Thyroid gland (tissue), 4 donors: ENCODE results near the gene RAP1GAP. TPM values are rescaled to one million over a fixed set of nuclear protein-coding genes. Genes with fewer than 3 reads are reported as not detected.

Experiments
- DNase-seq, 2 donors: peaks; one replicate each; pipeline ENCODE4 v3.0.0-alpha.2; 2019
- H3K27ac ChIP-seq, 3 donors: fragments of 200-600 bp; sonication (generic); 1 replicate in 2 of 3; 2 replicates in 1 of 3; pipeline ENCODE4 v1.5.1; 2016 to 2019; ENCODE audit warnings: mild to moderate bottlenecking in 1 of 3, moderate library complexity in 1 of 3
- H3K27me3 ChIP-seq: fragments of 200-600 bp; sonication (generic); one replicate; pipeline ENCODE4 v1.5.1; 2019
- H3K36me3 ChIP-seq, 2 donors: fragments of 200-600 bp; sonication (generic); one replicate each; pipeline ENCODE4 v1.5.1; 2016 to 2019
- H3K4me1 ChIP-seq, 2 donors: fragments of 200-600 bp; sonication (generic); one replicate each; pipeline ENCODE4 v1.5.1; 2017 to 2019
- H3K4me3 ChIP-seq, 3 donors: fragments of 200-600 bp; sonication (generic); replicated peaks in 1 of 3; 1 replicate in 2 of 3; 2 replicates in 1 of 3; pipeline ENCODE4 v1.5.1; 2016; ENCODE audit warnings: mild to moderate bottlenecking in 1 of 3
- H3K9me3 ChIP-seq: fragments of 200-600 bp; sonication (generic); one replicate; pipeline ENCODE4 v1.5.1; 2017
- CTCF ChIP-seq, 6 experiments: fragments of 200-600 bp in 3 of 6; fragments of 450-650 bp in 3 of 6; sonication (generic) in 3 of 6; IDR thresholded peaks; one replicate each; pipeline ENCODE4 v1.5.1; 2016 to 2019; ENCODE audit warnings: antibody characterized with exemption in 6 of 6, mild to moderate bottlenecking in 2 of 6, inconsistent platforms in 1 of 6, moderate library complexity in 1 of 6
- POLR2A ChIP-seq, 2 donors: fragments of 450-650 bp; IDR thresholded peaks; one replicate each; pipeline ENCODE4 v1.6.1; 2017; ENCODE audit warnings: antibody characterized with exemption in 2 of 2, mild to moderate bottlenecking in 2 of 2, moderate library complexity in 1 of 2
- WGBS, 2 donors: methylation state at CpG; one replicate each; pipeline ENCODE4 v1.1.5; 2017; 5-methylcytosine and 5-hydroxymethylcytosine counted together
- intact Hi-C: fragments of 100-400 bp; cut with DNase I; formaldehyde crosslinking; loops from one replicate; pipeline ENCODE4 v1.15.1; 2023
- total RNA-seq, 4 donors: library from RNA; depleted of rRNA; stranded (reverse); fragments of >200 nt; gene quantifications; one replicate each; pipeline ENCODE4 v1.2.3, GENCODE V29; 2016

The RAP1GAP gene
- total RNA-seq, 4 donors from 2014 or later = 256 to 588 (median 506) TPM

- Histone ChIP-seq H3K4me1 (no peaks in the 10 kb centered on the region), H3K36me3 (peaks cover 63 to 73% of the 10 kb centered on the region in 2 donors), H3K4me3 (no peak overlapping the region), H3K27me3 (no peaks in the 10 kb centered on the region), H3K27ac (peak overlapping the region in 1 of 3 donors; percentile 7), H3K9me3 (no peaks in the 10 kb centered on the region)
- DNase-seq = no peak
- WGBS, 2 donors = 89 to 94% methylated on average over 11 to 15 of the region's 15 CpGs
- no peak for TF ChIP-seq CTCF (IDR thresholded peaks at IDR 0.05)
- no peak for TF ChIP-seq POLR2A (IDR thresholded peaks at IDR 0.05)
- intact Hi-C loops = no loop called here
These were observed 69.8 kb downstream of the RAP1GAP start for GRCh38 chr1:21599402-21599801.

- no peak for DNase-seq
- Histone ChIP-seq H3K36me3 (peaks cover 63 to 78% of the 10 kb centered on the region in 2 donors), H3K4me1 (no peaks in the 10 kb centered on the region), H3K4me3 (no peak overlapping the region), H3K27me3 (no peaks in the 10 kb centered on the region), H3K27ac (peak overlapping the region in 1 of 3 donors; percentile 7), H3K9me3 (no peaks in the 10 kb centered on the region)
- intact Hi-C loops = no loop called here
- no peak for TF ChIP-seq CTCF (IDR thresholded peaks at IDR 0.05)
- TF ChIP-seq POLR2A (IDR thresholded peaks at IDR 0.05) = no peak
- WGBS, 2 donors = 80 to 81% methylated on average over 8 of the region's 8 CpGs
These were observed 70.3 kb downstream of the RAP1GAP start for GRCh38 chr1:21598904-21599303.

- intact Hi-C loops = no loop called here
- H3K9me3 ChIP-seq = no peaks in the 10 kb centered on the region
- peaks cover 63 to 75% of the 10 kb centered on the region in 2 donors for H3K36me3 ChIP-seq
- H3K27ac ChIP-seq = no peak overlapping the region
- no peak for TF ChIP-seq POLR2A (IDR thresholded peaks at IDR 0.05)
- TF ChIP-seq CTCF (IDR thresholded peaks at IDR 0.05) = no peak
- H3K27me3 ChIP-seq = no peaks in the 10 kb centered on the region
- 80 to 90% methylated on average over 1 to 2 of the region's 7 CpGs for WGBS, 2 donors
- no peak overlapping the region for H3K4me3 ChIP-seq
- H3K4me1 ChIP-seq = no peaks in the 10 kb centered on the region
- DNase-seq = no peak
These were observed 70.7 kb downstream of the RAP1GAP start for GRCh38 chr1:21598417-21598816.

- intact Hi-C loops = no loop called here
- Histone ChIP-seq H3K27ac (no peak overlapping the region), H3K4me1 (no peaks in the 10 kb centered on the region), H3K27me3 (no peaks in the 10 kb centered on the region), H3K4me3 (no peak overlapping the region), H3K9me3 (no peaks in the 10 kb centered on the region), H3K36me3 (peaks cover 57 to 69% of the 10 kb centered on the region in 2 donors)
- WGBS, 2 donors = 78 to 85% methylated on average over 10 to 18 of the region's 19 CpGs
- no peak for TF ChIP-seq CTCF (IDR thresholded peaks at IDR 0.05)
- no peak for TF ChIP-seq POLR2A (IDR thresholded peaks at IDR 0.05)
- no peak for DNase-seq
These were observed 71.4 kb downstream of the RAP1GAP start for GRCh38 chr1:21597753-21598152.

GRCh38 chr1:21596628-21597027 is 72.5 kb downstream of the RAP1GAP start:
- DNase-seq = no peak
- H3K27me3 ChIP-seq = no peaks in the 10 kb centered on the region
- intact Hi-C loops = no loop called here
- H3K4me1 ChIP-seq = no peaks in the 10 kb centered on the region
- H3K36me3 ChIP-seq = peaks cover 45 to 58% of the 10 kb centered on the region in 2 donors
- 88 to 89% methylated on average over 2 of the region's 2 CpGs for WGBS, 2 donors
- no peak for TF ChIP-seq POLR2A (IDR thresholded peaks at IDR 0.05)
- no peak for TF ChIP-seq CTCF (IDR thresholded peaks at IDR 0.05)
- no peak overlapping the region for H3K4me3 ChIP-seq
- H3K27ac ChIP-seq = peak overlapping the region in 1 of 3 donors; percentile 23
- no peaks in the 10 kb centered on the region for H3K9me3 ChIP-seq
